Measurements from ENCODE around the gene TRPV4.
A peak's percentile ranks its signal among the peaks of the same experiment; 100 is the strongest.
"Not testable (repeated sequence)": the region's sequence is repeated elsewhere in the genome, so short reads cannot be mapped to it uniquely, and the experiment has no call there.

TRPV4 gene

GRCh38 chr12:109871668-109872314 is 38.6 kb upstream of the TRPV4 start:
- H3K4me3 ChIP-seq (ENCODE audit: low read depth, low read length) = no peak overlapping the region
- DNase-seq (ENCODE audit: low read depth) = no peak
- no peak for TF ChIP-seq POLR2A (IDR thresholded peaks at IDR 0.05; ENCODE audit: extremely low read depth, insufficient read length)
- TF ChIP-seq CTCF (IDR thresholded peaks at IDR 0.05; ENCODE audit: low read depth, low read length) = no peak

- TF ChIP-seq MAX (IDR thresholded peaks at IDR 0.05; ENCODE audit: low read depth, low read length) = no peak
- no peak for TF ChIP-seq CTCF (IDR thresholded peaks at IDR 0.05; ENCODE audit: low read depth, low read length)
- no peak for TF ChIP-seq POLR2A (IDR thresholded peaks at IDR 0.05; ENCODE audit: extremely low read depth, insufficient read length)
- TF ChIP-seq MYC (IDR thresholded peaks at IDR 0.05; ENCODE audit: low read depth, low read length) = no peak
- H3K4me3 ChIP-seq (ENCODE audit: low read depth, low read length) = no peak overlapping the region
- peak; percentile 54 for DNase-seq (ENCODE audit: low read depth)
Measured at GRCh38 chr12:109870648-109871047, 37.5 kb upstream of the TRPV4 start.

GRCh38 chr12:109868182-109869051 is 35.2 kb upstream of the TRPV4 start:
- peak; percentile 66 for DNase-seq (ENCODE audit: low read depth)
- TF ChIP-seq MAX (IDR thresholded peaks at IDR 0.05; ENCODE audit: low read depth, low read length) (no peak), POLR2A (IDR thresholded peaks at IDR 0.05; ENCODE audit: extremely low read depth, insufficient read length) (no peak), CTCF (IDR thresholded peaks at IDR 0.05; ENCODE audit: low read depth, low read length) (no peak), MYC (IDR thresholded peaks at IDR 0.05; ENCODE audit: low read depth, low read length) (no peak)
- H3K4me3 ChIP-seq (ENCODE audit: low read depth, low read length) = no peak overlapping the region

- H3K4me3 ChIP-seq (ENCODE audit: low read depth, low read length) = no peak overlapping the region
- TF ChIP-seq CTCF (IDR thresholded peaks at IDR 0.05; ENCODE audit: low read depth, low read length) (no peak), MAX (IDR thresholded peaks at IDR 0.05; ENCODE audit: low read depth, low read length) (no peak), POLR2A (IDR thresholded peaks at IDR 0.05; ENCODE audit: extremely low read depth, insufficient read length) (no peak), MYC (IDR thresholded peaks at IDR 0.05; ENCODE audit: low read depth, low read length) (no peak)
- DNase-seq (ENCODE audit: low read depth) = no peak
Measured at GRCh38 chr12:109864916-109865315, 31.7 kb upstream of the TRPV4 start.

GRCh38 chr12:109863847-109864712 is 30.9 kb upstream of the TRPV4 start:
- peak; percentile 85 for DNase-seq (ENCODE audit: low read depth)
- no peak overlapping the region for H3K4me3 ChIP-seq (ENCODE audit: low read depth, low read length)
- TF ChIP-seq MYC (IDR thresholded peaks at IDR 0.05; ENCODE audit: low read depth, low read length) (no peak), MAX (IDR thresholded peaks at IDR 0.05; ENCODE audit: low read depth, low read length) (no peak), CTCF (IDR thresholded peaks at IDR 0.05; ENCODE audit: low read depth, low read length) (no peak)

- not testable (repeated sequence) for DNase-seq (ENCODE audit: low read depth); H3K4me3 ChIP-seq (ENCODE audit: low read depth, low read length)
Measured at GRCh38 chr12:109862491-109862890, 29.3 kb upstream of the TRPV4 start.

Data from NB4 (cell line).